Liver (tissue), 9 donors: Measurements from ENCODE around the gene GBX1. TPM values are rescaled to one million over a fixed set of nuclear protein-coding genes. Genes with fewer than 3 reads are reported as not detected.

Source experiments
- DNase-seq: peaks from one replicate; pipeline ENCODE4 v3.0.0-alpha.2; 2017; ENCODE audit warnings: low spot score
- H3K27ac ChIP-seq, 2 donors: one replicate each; pipeline ENCODE4 v1.7.0; 2013; ENCODE audit warnings: inconsistent platforms in 2 of 2, low read length in 2 of 2, control low read depth in 1 of 2, low read depth in 1 of 2, mild to moderate bottlenecking in 1 of 2
- H3K27me3 ChIP-seq, 4 donors: one replicate each; pipeline versions ENCODE4 v1.6.1 to v1.7.0; 2013; ENCODE audit warnings: low read length in 3 of 4, inconsistent platforms in 1 of 4, mild to moderate bottlenecking in 1 of 4, moderate library complexity in 1 of 4; ENCODE audit not compliant: control insufficient read depth in 4 of 4, insufficient read depth in 4 of 4
- H3K36me3 ChIP-seq, 4 donors: one replicate each; pipeline versions ENCODE4 v1.6.1 to v1.7.0; 2013; ENCODE audit warnings: low read length in 3 of 4, mild to moderate bottlenecking in 3 of 4, low read depth in 1 of 4, moderate library complexity in 1 of 4; ENCODE audit not compliant: control insufficient read depth in 4 of 4, insufficient read depth in 3 of 4
- H3K4me1 ChIP-seq, 4 donors: one replicate each; pipeline versions ENCODE4 v1.6.1 to v1.7.0; 2013; ENCODE audit warnings: low read length in 3 of 4, mild to moderate bottlenecking in 3 of 4, moderate library complexity in 1 of 4; ENCODE audit not compliant: control insufficient read depth in 4 of 4, insufficient read depth in 4 of 4
- H3K4me3 ChIP-seq, 3 donors: one replicate each; pipeline versions ENCODE4 v1.6.1 to v1.7.0; 2013; ENCODE audit warnings: low read length in 3 of 3, control low read depth in 1 of 3, low read depth in 1 of 3, mild to moderate bottlenecking in 1 of 3
- H3K9ac ChIP-seq, 2 donors: one replicate each; pipeline ENCODE4 v1.7.0; 2013; ENCODE audit warnings: low read length in 2 of 2, mild to moderate bottlenecking in 2 of 2, moderate library complexity in 2 of 2, control low read depth in 1 of 2, low read depth in 1 of 2
- H3K9me3 ChIP-seq, 4 donors: one replicate each; pipeline versions ENCODE4 v1.6.1 to v1.7.0; 2013; ENCODE audit warnings: low read length in 3 of 4; ENCODE audit not compliant: control insufficient read depth in 4 of 4
- ATF3 ChIP-seq: IDR thresholded peaks from 2 replicates; pipeline ENCODE4 v1.6.1; 2016; ENCODE audit warnings: antibody characterized with exemption
- CTCF ChIP-seq: fragments of 150-350 bp; IDR thresholded peaks from 2 replicates; pipeline ENCODE4 v1.5.1; 2017; ENCODE audit warnings: improper control_type of control experiment, low read depth, low read length; ENCODE audit not compliant: missing input control
- EGR1 ChIP-seq, 2 donors: IDR thresholded peaks; 2 replicates each; pipeline ENCODE4 v1.6.1; 2016 to 2018; ENCODE audit warnings: antibody characterized with exemption in 2 of 2, low read depth in 2 of 2
- FOXA1 ChIP-seq: IDR thresholded peaks from 2 replicates; pipeline ENCODE4 v1.6.1; 2016; ENCODE audit warnings: antibody characterized with exemption
- FOXA2 ChIP-seq: IDR thresholded peaks from 2 replicates; pipeline ENCODE4 v1.6.1; 2016; ENCODE audit warnings: antibody characterized with exemption
- GABPA ChIP-seq, 2 donors: IDR thresholded peaks in 1 of 2; conservative IDR thresholded peaks in 1 of 2; 2 replicates each; pipeline ENCODE4 v1.6.1; 2016; ENCODE audit warnings: antibody characterized with exemption in 2 of 2, mild to moderate bottlenecking in 1 of 2, moderate library complexity in 1 of 2
- HNF4A ChIP-seq, 2 donors: conservative IDR thresholded peaks; 2 replicates each; pipeline ENCODE4 v1.6.1; 2016; ENCODE audit warnings: antibody characterized with exemption in 2 of 2, mild to moderate bottlenecking in 2 of 2
- HNF4G ChIP-seq: IDR thresholded peaks from 2 replicates; pipeline ENCODE4 v1.6.1; 2016; ENCODE audit warnings: antibody characterized with exemption
- JUND ChIP-seq, 2 donors: IDR thresholded peaks; 2 replicates each; pipeline ENCODE4 v1.6.1; 2016; ENCODE audit warnings: antibody characterized with exemption in 2 of 2
- MAX ChIP-seq: IDR thresholded peaks from 2 replicates; pipeline ENCODE4 v1.6.1; 2016; ENCODE audit warnings: antibody characterized with exemption
- NR2F2 ChIP-seq: IDR thresholded peaks from 2 replicates; pipeline ENCODE4 v1.6.1; 2016; ENCODE audit warnings: antibody characterized with exemption
- RAD21 ChIP-seq, 2 donors: IDR thresholded peaks; 2 replicates each; pipeline ENCODE4 v1.6.1; 2016; ENCODE audit warnings: antibody characterized with exemption in 2 of 2, mild to moderate bottlenecking in 2 of 2
- REST ChIP-seq: IDR thresholded peaks from 2 replicates; pipeline ENCODE4 v1.6.1; 2016; ENCODE audit warnings: antibody characterized with exemption, mild to moderate bottlenecking
- RXRA ChIP-seq, 2 donors: IDR thresholded peaks; 2 replicates each; pipeline ENCODE4 v1.6.1; 2017 to 2018; ENCODE audit warnings: antibody characterized with exemption in 2 of 2, mild to moderate bottlenecking in 1 of 2
- SP1 ChIP-seq: IDR thresholded peaks from 2 replicates; pipeline ENCODE4 v1.6.1; 2018; ENCODE audit warnings: antibody characterized with exemption, mild to moderate bottlenecking
- TAF1 ChIP-seq: conservative IDR thresholded peaks from 2 replicates; pipeline ENCODE4 v1.6.1; 2016; ENCODE audit warnings: antibody characterized with exemption, mild to moderate bottlenecking
- YY1 ChIP-seq: IDR thresholded peaks from 2 replicates; pipeline ENCODE4 v1.6.1; 2016; ENCODE audit warnings: antibody characterized with exemption, mild to moderate bottlenecking
- ZBTB33 ChIP-seq: IDR thresholded peaks from 2 replicates; pipeline ENCODE4 v1.6.1; 2016; ENCODE audit warnings: antibody characterized with exemption
- WGBS: extraction: QIAGEN DNeasy Blood & Tissue Kit; methylation state at CpG from one replicate; pipeline ENCODE4 v1.1.7; 2013; 5-methylcytosine and 5-hydroxymethylcytosine counted together
- polyA plus RNA-seq, 2 donors: library from polyadenylated mRNA; stranded (reverse) in 1 of 2; unstranded in 1 of 2; fragments of 200-250 nt in 1 of 2; fragments of >200 nt in 1 of 2; fragmentation: Nextera tagmentation in 1 of 2; extraction: Ambion mirVana in 1 of 2; gene quantifications; one replicate each; pipeline versions ENCODE4 v1.2.1 to v1.2.3, GENCODE V29; 2013 to 2015
- total RNA-seq, 2 donors: library from RNA; depleted of rRNA; stranded (reverse); fragments of >200 nt; gene quantifications; one replicate each; pipeline ENCODE4 v1.2.3, GENCODE V29; 2014
- donor health status: healthy.
- donor health status: healthy.
- donor health status: healthy.
- donor health status: healthy.
- donor health status: healthy.

The GBX1 gene
- total and polyA plus RNA-seq, 4 donors = not detected

GRCh38 chr7:151168003-151168786 is 701 bp upstream of the GBX1 start:
- H3K27me3 ChIP-seq = peaks cover 5 to 14% (median 10%) of the 10 kb centered on the region in 4 donors
- H3K9me3 ChIP-seq = no peaks in the 10 kb centered on the region
- no peak for TF ChIP-seq EGR1 (IDR thresholded peaks at IDR 0.05; ENCODE audit: low read depth in 2 of 2)
- TF ChIP-seq CTCF = peak; percentile 37
- 5% methylated on average over 52 of the region's 52 CpGs for WGBS
- H3K4me1 ChIP-seq = peaks cover 8 to 15% (median 12%) of the 10 kb centered on the region in 4 donors
- H3K9ac ChIP-seq = no peak overlapping the region
- no peak overlapping the region for H3K27ac ChIP-seq
- no peaks in the 10 kb centered on the region for H3K36me3 ChIP-seq
- peak overlapping the region in 1 of 3 donors; percentile 53 for H3K4me3 ChIP-seq
- peak; percentile 49 for DNase-seq

GRCh38 chr7:151166629-151167196 is 781 bp downstream of the GBX1 start:
- DNase-seq = no peak
- 11% methylated on average over 31 of the region's 31 CpGs for WGBS
- peaks cover 8 to 15% (median 11%) of the 10 kb centered on the region in 4 donors for H3K4me1 ChIP-seq
- no peaks in the 10 kb centered on the region for H3K9me3 ChIP-seq
- no peak for TF ChIP-seq JUND (IDR thresholded peaks at IDR 0.05)
- no peak for TF ChIP-seq YY1
- no peak for TF ChIP-seq ATF3
- no peak for TF ChIP-seq RXRA (IDR thresholded peaks at IDR 0.05)
- TF ChIP-seq EGR1 (IDR thresholded peaks at IDR 0.05; ENCODE audit: low read depth in 2 of 2) = no peak
- no peak for TF ChIP-seq ZBTB33
- no peak for TF ChIP-seq HNF4G
- TF ChIP-seq RAD21 (IDR thresholded peaks at IDR 0.05) = no peak
- TF ChIP-seq MAX = no peak
- TF ChIP-seq CTCF = no peak
- TF ChIP-seq HNF4A (conservative IDR thresholded peaks at IDR 0.05) = no peak
- no peak for TF ChIP-seq TAF1
- TF ChIP-seq SP1 = no peak
- no peak for TF ChIP-seq NR2F2
- TF ChIP-seq FOXA2 = no peak
- TF ChIP-seq GABPA (IDR thresholded peaks at IDR 0.05 in 1 of 2, conservative IDR thresholded peaks at IDR 0.05 in 1 of 2) = no peak
- TF ChIP-seq FOXA1 = no peak
- TF ChIP-seq REST = no peak
- H3K4me3 ChIP-seq = peak overlapping the region in 1 of 3 donors; percentile 53
- peaks cover 5 to 18% (median 11%) of the 10 kb centered on the region in 4 donors for H3K27me3 ChIP-seq
- no peaks in the 10 kb centered on the region for H3K36me3 ChIP-seq
- no peak overlapping the region for H3K27ac ChIP-seq
- no peak overlapping the region for H3K9ac ChIP-seq
